MM.1S (cell line): ENCODE results near the gene TTYH1.
A peak's percentile ranks its signal among the peaks of the same experiment; 100 is the strongest.
"Not testable (repeated sequence)": the region's sequence is repeated elsewhere in the genome, so short reads cannot be mapped to it uniquely, and the experiment has no call there.

Experiments
- DNase-seq: peaks from one replicate; pipeline ENCODE4 v3.0.0-alpha.2; 2015
- H2AFZ ChIP-seq: fragments of 300-600 bp; sonication (generic); 2 replicates; pipeline ENCODE4 v1.6.0; 2016; ENCODE audit warnings: antibody characterized with exemption, low read length
- H3F3A ChIP-seq: fragments of 300-600 bp; sonication (generic); 2 replicates; pipeline ENCODE4 v1.6.1; 2016; ENCODE audit warnings: mild to moderate bottlenecking, antibody characterized with exemption, low read length, moderate library complexity, mixed read lengths; ENCODE audit not compliant: insufficient read depth
- H3K27ac ChIP-seq: fragments of 300-600 bp; sonication (generic); 2 replicates; pipeline ENCODE4 v1.5.1; 2016; ENCODE audit warnings: mild to moderate bottlenecking, low read length
- H3K27me3 ChIP-seq: fragments of 300-600 bp; sonication (generic); replicated peaks from 2 replicates; pipeline ENCODE4 v1.6.0; 2016; ENCODE audit warnings: low read length; ENCODE audit not compliant: insufficient read depth
- H3K36me3 ChIP-seq: fragments of 300-600 bp; sonication (generic); replicated peaks from 2 replicates; pipeline ENCODE4 v1.6.1; 2016; ENCODE audit warnings: mild to moderate bottlenecking, low read length, mixed read lengths; ENCODE audit not compliant: insufficient read depth
- H3K4me1 ChIP-seq: fragments of 300-600 bp; sonication (generic); 2 replicates; pipeline ENCODE4 v1.6.1; 2016; ENCODE audit warnings: low read length, mixed read lengths
- H3K4me2 ChIP-seq: fragments of 300-600 bp; sonication (generic); 2 replicates; pipeline ENCODE4 v1.6.0; 2016; ENCODE audit warnings: low read depth, low read length
- H3K4me3 ChIP-seq: fragments of 300-600 bp; sonication (generic); 2 replicates; pipeline ENCODE4 v1.5.1; 2016; ENCODE audit warnings: low read length, mixed read lengths
- H3K79me2 ChIP-seq: fragments of 300-600 bp; sonication (generic); 2 replicates; pipeline ENCODE4 v1.6.1; 2016; ENCODE audit warnings: mixed run types, low read length, mixed read lengths
- H3K9ac ChIP-seq: fragments of 300-600 bp; sonication (generic); 2 replicates; pipeline ENCODE4 v1.6.1; 2016; ENCODE audit warnings: low read length, mixed read lengths
- H3K9me2 ChIP-seq: fragments of 300-600 bp; sonication (generic); replicated peaks from 2 replicates; pipeline ENCODE4 v1.6.1; 2016; ENCODE audit warnings: mild to moderate bottlenecking, low read length, mixed read lengths; ENCODE audit not compliant: insufficient read depth
- H3K9me3 ChIP-seq: fragments of 300-600 bp; sonication (generic); replicated peaks from 2 replicates; pipeline ENCODE4 v1.6.1; 2016; ENCODE audit warnings: mild to moderate bottlenecking, low read length, mixed read lengths; ENCODE audit not compliant: insufficient read depth
- H4K20me1 ChIP-seq: fragments of 300-600 bp; sonication (generic); 2 replicates; pipeline ENCODE4 v1.6.1; 2016; ENCODE audit warnings: mild to moderate bottlenecking, low read length, moderate library complexity, mixed read lengths; ENCODE audit not compliant: insufficient read depth
- EZH2 ChIP-seq: fragments of 300-600 bp; sonication (generic); optimal IDR thresholded peaks from 2 replicates; pipeline ENCODE3; 2017; ENCODE audit warnings: low read depth, mild to moderate bottlenecking, antibody characterized with exemption, low read length, mixed read lengths
- EZH2phosphoT487 ChIP-seq: fragments of 300-600 bp; sonication (generic); IDR thresholded peaks from 2 replicates; pipeline ENCODE4 v1.6.1; 2018; ENCODE audit warnings: antibody characterized with exemption, low read length
- TF ChIP-seq, protein P1 (sequence below): fragments of 300-600 bp; sonication (generic); IDR thresholded peaks from 2 replicates; pipeline ENCODE4 v1.5.1; 2016; ENCODE audit warnings: antibody characterized with exemption, low read length, mixed read lengths

Gene TTYH1

DNA sequence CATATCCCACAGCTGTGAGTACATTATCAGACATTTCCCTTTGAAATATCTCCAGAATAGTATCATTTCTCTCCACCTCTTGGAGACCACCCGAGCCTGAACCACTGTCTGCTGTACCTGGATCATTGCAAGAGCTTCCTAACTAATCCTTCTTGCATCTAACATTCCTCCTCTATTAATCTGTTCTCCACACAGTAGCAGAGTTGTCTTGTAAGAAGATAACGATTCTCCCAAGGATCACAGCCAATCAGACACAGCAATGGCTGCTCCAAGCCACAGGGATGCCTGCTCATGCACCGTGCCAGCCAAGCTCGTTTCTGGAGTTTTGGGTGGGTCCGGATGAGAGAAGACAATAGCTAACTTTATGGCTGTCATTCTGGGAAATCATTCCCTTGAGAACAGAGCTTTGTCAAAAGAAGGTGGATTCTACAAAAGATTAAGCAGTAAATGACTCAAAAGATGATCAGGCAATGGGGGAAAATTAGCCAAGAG, 36.0 kb upstream of the TTYH1 start:
- peaks cover 23% of the 10 kb centered on the region for H3F3A ChIP-seq
- H3K9me3 ChIP-seq = no peaks in the 10 kb centered on the region
- no peaks in the 10 kb centered on the region for H3K36me3 ChIP-seq
- DNase-seq = no peak
- no peak overlapping the region for H3K9ac ChIP-seq
- no peak overlapping the region for H2AFZ ChIP-seq
- no peaks in the 10 kb centered on the region; the same call in 1 of the 2 replicates for H3K27me3 ChIP-seq
- no peaks in the 10 kb centered on the region for H3K9me2 ChIP-seq
- TF ChIP-seq EZH2 = no peak
- TF ChIP-seq EZH2phosphoT487 = no peak
- TF ChIP-seq, protein P1, sequence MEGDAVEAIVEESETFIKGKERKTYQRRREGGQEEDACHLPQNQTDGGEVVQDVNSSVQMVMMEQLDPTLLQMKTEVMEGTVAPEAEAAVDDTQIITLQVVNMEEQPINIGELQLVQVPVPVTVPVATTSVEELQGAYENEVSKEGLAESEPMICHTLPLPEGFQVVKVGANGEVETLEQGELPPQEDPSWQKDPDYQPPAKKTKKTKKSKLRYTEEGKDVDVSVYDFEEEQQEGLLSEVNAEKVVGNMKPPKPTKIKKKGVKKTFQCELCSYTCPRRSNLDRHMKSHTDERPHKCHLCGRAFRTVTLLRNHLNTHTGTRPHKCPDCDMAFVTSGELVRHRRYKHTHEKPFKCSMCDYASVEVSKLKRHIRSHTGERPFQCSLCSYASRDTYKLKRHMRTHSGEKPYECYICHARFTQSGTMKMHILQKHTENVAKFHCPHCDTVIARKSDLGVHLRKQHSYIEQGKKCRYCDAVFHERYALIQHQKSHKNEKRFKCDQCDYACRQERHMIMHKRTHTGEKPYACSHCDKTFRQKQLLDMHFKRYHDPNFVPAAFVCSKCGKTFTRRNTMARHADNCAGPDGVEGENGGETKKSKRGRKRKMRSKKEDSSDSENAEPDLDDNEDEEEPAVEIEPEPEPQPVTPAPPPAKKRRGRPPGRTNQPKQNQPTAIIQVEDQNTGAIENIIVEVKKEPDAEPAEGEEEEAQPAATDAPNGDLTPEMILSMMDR = no peak
- H3K27ac ChIP-seq = peak overlapping the region; percentile 81; the same call in 1 of the 2 replicates
- no peak overlapping the region for H3K4me3 ChIP-seq
- H4K20me1 ChIP-seq = no peaks in the 10 kb centered on the region
- H3K4me1 ChIP-seq = peaks cover 13% of the 10 kb centered on the region; the same call in 1 of the 2 replicates
- H3K79me2 ChIP-seq = no peaks in the 10 kb centered on the region
- no peak overlapping the region for H3K4me2 ChIP-seq

DNA sequence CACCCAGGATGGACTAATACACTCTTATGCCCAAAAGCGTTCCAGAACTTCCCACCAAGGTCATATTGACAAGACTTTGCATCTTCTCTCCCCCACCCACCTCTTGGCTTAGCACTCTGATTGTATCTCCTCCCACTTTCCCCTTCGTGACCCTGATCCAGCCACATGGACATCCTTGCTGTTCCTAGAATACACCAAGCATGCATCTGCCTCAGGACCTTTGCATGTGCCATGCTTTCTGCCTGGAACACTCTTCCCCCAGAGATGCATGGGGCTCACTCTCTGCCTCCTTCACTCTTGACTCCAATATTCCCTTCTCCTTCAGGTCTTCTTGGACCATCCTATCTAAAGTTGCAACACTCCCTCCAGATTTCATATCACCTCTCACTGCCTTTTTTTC, 34.4 kb upstream of the TTYH1 start:
- H3K27me3 ChIP-seq = no peaks in the 10 kb centered on the region; the same call in 1 of the 2 replicates
- no peak for DNase-seq
- H3F3A ChIP-seq = peaks cover 23% of the 10 kb centered on the region
- no peak overlapping the region for H2AFZ ChIP-seq
- no peaks in the 10 kb centered on the region for H4K20me1 ChIP-seq
- no peaks in the 10 kb centered on the region for H3K36me3 ChIP-seq
- H3K4me1 ChIP-seq = peaks cover 13% of the 10 kb centered on the region; the same call in 1 of the 2 replicates
- H3K4me2 ChIP-seq = no peak overlapping the region
- H3K9me2 ChIP-seq = no peaks in the 10 kb centered on the region
- H3K27ac ChIP-seq = no peak overlapping the region
- H3K79me2 ChIP-seq = no peaks in the 10 kb centered on the region
- no peak overlapping the region for H3K9ac ChIP-seq
- H3K4me3 ChIP-seq = no peak overlapping the region
- TF ChIP-seq EZH2phosphoT487 = no peak
- no peak for TF ChIP-seq EZH2
- TF ChIP-seq, protein P1 = no peak
- H3K9me3 ChIP-seq = no peaks in the 10 kb centered on the region

GRCh38 chr19:54382041-54382440, 33.2 kb upstream of the TTYH1 start:
- not testable (repeated sequence) for H3K4me3 ChIP-seq, H3K4me2 ChIP-seq, H3K27ac ChIP-seq, H3K79me2 ChIP-seq, H3K27me3 ChIP-seq, DNase-seq, H3K9me3 ChIP-seq, H3K36me3 ChIP-seq, H4K20me1 ChIP-seq, H3K9ac ChIP-seq, H2AFZ ChIP-seq, H3K9me2 ChIP-seq
- Histone ChIP-seq H3F3A (peaks cover 24% of the 10 kb centered on the region), H3K4me1 (peaks cover 13% of the 10 kb centered on the region; the same call in 1 of the 2 replicates)

DNA sequence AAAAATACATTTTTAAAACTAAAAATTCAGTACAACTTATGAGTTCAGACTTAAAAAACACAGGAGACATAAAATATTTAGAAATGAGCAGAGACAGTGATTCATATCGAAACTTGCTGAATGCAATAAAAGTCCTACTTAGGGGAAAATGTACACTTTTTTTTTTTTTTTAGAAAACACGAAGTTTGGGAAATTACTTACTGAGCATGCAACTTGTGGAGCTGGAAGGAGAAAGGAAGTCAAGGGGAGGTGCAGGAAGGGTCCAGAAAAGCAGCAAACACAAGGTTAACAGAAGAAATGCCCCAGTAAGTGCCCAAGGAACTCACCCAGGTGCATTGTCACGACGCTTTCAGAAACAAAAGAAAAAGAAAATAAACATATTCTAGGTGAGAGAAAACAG, 31.9 kb upstream of the TTYH1 start:
- H2AFZ ChIP-seq = no peak overlapping the region
- H3K4me3 ChIP-seq = no peak overlapping the region
- no peak overlapping the region for H3K27ac ChIP-seq
- H3K9ac ChIP-seq = no peak overlapping the region
- no peak for DNase-seq
- H3K36me3 ChIP-seq = no peaks in the 10 kb centered on the region
- no peaks in the 10 kb centered on the region for H3K79me2 ChIP-seq
- H3K9me3 ChIP-seq = no peaks in the 10 kb centered on the region
- no peak overlapping the region for H3K4me2 ChIP-seq
- no peaks in the 10 kb centered on the region; the same call in 1 of the 2 replicates for H3K27me3 ChIP-seq
- H4K20me1 ChIP-seq = no peaks in the 10 kb centered on the region
- peaks cover 28% of the 10 kb centered on the region for H3F3A ChIP-seq
- H3K9me2 ChIP-seq = no peaks in the 10 kb centered on the region
- peaks cover 17% of the 10 kb centered on the region; the same call in 1 of the 2 replicates for H3K4me1 ChIP-seq
- TF ChIP-seq EZH2 = no peak
- TF ChIP-seq, protein P1 = no peak
